ENCODE measurements around the gene LYPD6.

DNA sequence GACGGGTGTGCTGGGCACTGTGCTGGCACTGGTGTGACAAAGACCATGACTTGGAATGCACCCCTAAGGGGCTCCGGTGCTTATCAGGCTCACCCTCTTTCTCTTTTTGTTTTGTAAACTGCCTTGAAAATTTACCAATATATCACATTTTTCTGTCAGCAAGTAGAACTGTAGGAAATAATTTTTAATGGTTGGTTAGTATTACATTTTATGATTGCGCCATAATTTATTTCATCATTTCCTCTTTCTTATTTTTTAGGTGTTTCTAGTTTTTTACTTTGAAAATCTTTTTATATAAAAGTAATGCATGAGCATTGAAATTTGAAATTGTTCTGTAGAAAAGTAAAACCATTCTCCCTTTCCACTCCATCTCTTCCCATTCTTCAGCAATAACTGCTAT, 156.3 kb downstream of the LYPD6 start:
- no peak for TF ChIP-seq BHLHE40 (IDR thresholded peaks at IDR 0.05; ENCODE audit: borderline replicate concordance)
- no peak for TF ChIP-seq SP1 (IDR thresholded peaks at IDR 0.05)
- TF ChIP-seq SUZ12 (IDR thresholded peaks at IDR 0.05), result no peak
- no peak for TF ChIP-seq HDGF (IDR thresholded peaks at IDR 0.05; ENCODE audit: borderline replicate concordance)
- TF ChIP-seq CTBP1 (IDR thresholded peaks at IDR 0.05; ENCODE audit: borderline replicate concordance), result no peak
- no peak for TF ChIP-seq NFRKB (IDR thresholded peaks at IDR 0.05)
- no peak for TF ChIP-seq TARDBP (IDR thresholded peaks at IDR 0.05)
- no peak for TF ChIP-seq FOXM1 (IDR thresholded peaks at IDR 0.05; ENCODE audit: borderline replicate concordance)

Data from HEK293T (cell line).